Body of pancreas (tissue), 4 donors: ENCODE data around the gene PRKAG2.

Experiments
- CTCF ChIP-seq, 7 experiments: fragments of 450-650 bp in 4 of 7; fragments of 200-600 bp in 3 of 7; sonication (generic) in 3 of 7; IDR thresholded peaks; one replicate each; pipeline ENCODE4 v1.5.1; 2016 to 2019; ENCODE audit warnings: antibody characterized with exemption in 7 of 7
- POLR2A ChIP-seq, 3 donors: fragments of 450-650 bp; IDR thresholded peaks; one replicate each; pipeline ENCODE4 v1.6.1; 2016; ENCODE audit warnings: antibody characterized with exemption in 3 of 3, mild to moderate bottlenecking in 2 of 3

DNA sequence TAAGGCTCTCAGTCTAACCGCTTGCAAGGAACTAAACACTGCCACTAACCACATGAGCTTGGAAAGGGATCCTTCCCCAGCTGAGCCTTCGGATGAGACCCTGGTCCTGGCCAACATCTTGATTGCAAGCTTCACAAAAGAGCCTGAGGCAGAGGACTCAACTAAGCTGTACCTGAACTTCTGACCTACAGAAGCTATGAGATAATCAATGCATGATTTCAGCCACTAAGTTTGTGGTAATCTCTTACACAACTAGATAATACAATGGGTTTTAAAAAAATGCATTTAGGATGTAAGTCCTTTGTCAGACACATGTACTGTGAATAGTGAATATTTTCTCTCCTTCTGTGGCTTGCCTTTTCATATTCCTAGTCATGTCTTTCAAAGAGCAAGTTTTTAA lies 231.6 kb downstream of the PRKAG2 start:
- no peak for TF ChIP-seq CTCF (IDR thresholded peaks at IDR 0.05)
- TF ChIP-seq POLR2A (IDR thresholded peaks at IDR 0.05): no peak
